Activated CD4-positive, alpha-beta memory T cell treated with anti-CD3 and anti-CD28 coated beads, Interleukin-2, amount 10 ng/mL, durations not matched to agents 7 days and 5 days (primary cell): ENCODE data around the gene CHKA. TPM values are rescaled to one million over a fixed set of nuclear protein-coding genes. Genes with fewer than 3 reads are reported as not detected.

Experiments
- CTCF ChIA-PET: fragments of 350-600 bp; sonication (Branson Sonifier 250); formaldehyde crosslinking; loops from one replicate; lab custom pipeline; 2021; ENCODE audit warnings: antibody characterized with exemption, inconsistent platforms; lab: Charles Lee
- POLR2A ChIA-PET: fragments of 350-600 bp; sonication (Branson Sonifier 250); formaldehyde crosslinking; loops from one replicate; lab custom pipeline; 2021; ENCODE audit warnings: antibody characterized with exemption; lab: Charles Lee
- DNase-seq: peaks from one replicate; pipeline ENCODE4 v3.0.0-alpha.2; 2020
- H3K27ac Mint-ChIP-seq: one replicate; pipeline ENCODE4 v1.8.0; 2021; ENCODE audit warnings: mild to moderate bottlenecking, mixed read lengths
- H3K27me3 Mint-ChIP-seq: one replicate; pipeline ENCODE4 v1.8.0; 2021; ENCODE audit warnings: mixed read lengths
- H3K36me3 Mint-ChIP-seq: one replicate; pipeline ENCODE4 v1.8.0; 2021; ENCODE audit warnings: low read depth, mixed read lengths
- H3K4me1 Mint-ChIP-seq: one replicate; pipeline ENCODE4 v1.8.0; 2021; ENCODE audit warnings: mixed read lengths
- H3K4me3 Mint-ChIP-seq: one replicate; pipeline ENCODE4 v1.8.0; 2021; ENCODE audit warnings: mild to moderate bottlenecking, mixed read lengths
- H3K9me3 Mint-ChIP-seq: one replicate; pipeline ENCODE4 v1.8.0; 2021; ENCODE audit warnings: mixed read lengths
- total RNA-seq, 2 experiments: library from RNA; stranded (reverse); gene quantifications; one replicate each; pipeline ENCODE4 v1.2.3, GENCODE V29; 2021

CHKA gene
- total RNA-seq, 2 experiments from 2014 or later, result 3.0 to 3.1 TPM

- H3K9me3 Mint-ChIP-seq, result no peaks in the 10 kb centered on the region
- no peak overlapping the region for H3K4me3 Mint-ChIP-seq
- H3K27ac Mint-ChIP-seq, result no peak overlapping the region
- ChIA-PET CTCF (interaction anchor here (0.7 to 0.8 kb wide), 2 partner anchors 12 kb away, joined by 3 to 6 read pairs; no protein-coding TSS in a partner anchor), POLR2A (interaction anchor here (0.7 kb wide), 1 partner anchor 16 kb away, joined by 3 read pairs; no protein-coding TSS in a partner anchor)
- DNase-seq, result no peak
- no peaks in the 10 kb centered on the region for H3K27me3 Mint-ChIP-seq
- no peaks in the 10 kb centered on the region for H3K36me3 Mint-ChIP-seq
- H3K4me1 Mint-ChIP-seq, result no peaks in the 10 kb centered on the region
Observed at GRCh38 chr11:68071281-68072048, 49.7 kb downstream of the CHKA start.

- POLR2A ChIA-PET, result no interaction called here
- no peaks in the 10 kb centered on the region for H3K27me3 Mint-ChIP-seq
- CTCF ChIA-PET, result interaction anchor here (0.7 kb wide), 1 partner anchor 19 kb away, joined by 3 read pairs; no protein-coding TSS in a partner anchor
- no peak overlapping the region for H3K4me3 Mint-ChIP-seq
- no peak overlapping the region for H3K27ac Mint-ChIP-seq
- no peak for DNase-seq
- no peaks in the 10 kb centered on the region for H3K9me3 Mint-ChIP-seq
- H3K36me3 Mint-ChIP-seq, result no peaks in the 10 kb centered on the region
- no peaks in the 10 kb centered on the region for H3K4me1 Mint-ChIP-seq
Observed at GRCh38 chr11:68067991-68068390, 53.2 kb downstream of the CHKA start.

GRCh38 chr11:68066742-68067141 is 54.4 kb downstream of the CHKA start:
- Mint-ChIP-seq H3K27ac (no peak overlapping the region), H3K9me3 (no peaks in the 10 kb centered on the region), H3K4me1 (no peaks in the 10 kb centered on the region), H3K4me3 (no peak overlapping the region), H3K36me3 (no peaks in the 10 kb centered on the region), H3K27me3 (no peaks in the 10 kb centered on the region)
- CTCF ChIA-PET, result interaction anchor here (0.6 kb wide), 1 partner anchor 338 kb away, joined by 6 read pairs; no protein-coding TSS in a partner anchor
- DNase-seq, result no peak
- POLR2A ChIA-PET, result no interaction called here

- no peaks in the 10 kb centered on the region for H3K27me3 Mint-ChIP-seq
- no peak overlapping the region for H3K27ac Mint-ChIP-seq
- no peaks in the 10 kb centered on the region for H3K4me1 Mint-ChIP-seq
- ChIA-PET CTCF (no interaction called here), POLR2A (interaction anchor here (2.1 kb wide), 1 partner anchor 11 kb away, joined by 6 read pairs; no protein-coding TSS in a partner anchor)
- H3K4me3 Mint-ChIP-seq, result no peak overlapping the region
- H3K36me3 Mint-ChIP-seq, result no peaks in the 10 kb centered on the region
- no peak for DNase-seq
- H3K9me3 Mint-ChIP-seq, result no peaks in the 10 kb centered on the region
Observed at GRCh38 chr11:68065841-68066240, 55.3 kb downstream of the CHKA start.

GRCh38 chr11:68064926-68065325 is 56.3 kb downstream of the CHKA start:
- POLR2A ChIA-PET, result interaction anchor here (2.1 kb wide), 1 partner anchor 10 kb away, joined by 6 read pairs; no protein-coding TSS in a partner anchor
- CTCF ChIA-PET, result interaction anchor here (0.6 kb wide), 2 partner anchors 23 to 42 kb away, joined by 3 read pairs; no protein-coding TSS in a partner anchor
- no peak overlapping the region for H3K27ac Mint-ChIP-seq
- no peak for DNase-seq
- no peaks in the 10 kb centered on the region for H3K4me1 Mint-ChIP-seq
- H3K9me3 Mint-ChIP-seq, result no peaks in the 10 kb centered on the region
- H3K36me3 Mint-ChIP-seq, result peaks cover 2% of the 10 kb centered on the region
- no peak overlapping the region for H3K4me3 Mint-ChIP-seq
- H3K27me3 Mint-ChIP-seq, result no peaks in the 10 kb centered on the region

- no peak for DNase-seq
- H3K36me3 Mint-ChIP-seq, result peaks cover 2% of the 10 kb centered on the region
- no peak overlapping the region for H3K27ac Mint-ChIP-seq
- no peak overlapping the region for H3K4me3 Mint-ChIP-seq
- H3K9me3 Mint-ChIP-seq, result no peaks in the 10 kb centered on the region
- H3K27me3 Mint-ChIP-seq, result no peaks in the 10 kb centered on the region
- CTCF ChIA-PET, result no interaction called here
- no peaks in the 10 kb centered on the region for H3K4me1 Mint-ChIP-seq
- POLR2A ChIA-PET, result no interaction called here
Observed at GRCh38 chr11:68061508-68061907, 59.7 kb downstream of the CHKA start.

GRCh38 chr11:68057807-68058206 is 63.4 kb downstream of the CHKA start:
- DNase-seq, result no peak
- POLR2A ChIA-PET, result no interaction called here

GRCh38 chr11:68056317-68057285 is 64.6 kb downstream of the CHKA start:
- CTCF ChIA-PET, result no interaction called here
- Mint-ChIP-seq H3K9me3 (no peaks in the 10 kb centered on the region), H3K4me3 (no peak overlapping the region), H3K27ac (no peak overlapping the region), H3K36me3 (peaks cover 13% of the 10 kb centered on the region), H3K27me3 (no peaks in the 10 kb centered on the region), H3K4me1 (no peaks in the 10 kb centered on the region)
- POLR2A ChIA-PET, result interaction anchor here (0.7 kb wide), 1 partner anchor 150 kb away, joined by 3 read pairs; no protein-coding TSS in a partner anchor
- DNase-seq, result no peak

More at GRCh38 chr11:68057807-68058206, 63.4 kb downstream of the CHKA start:
- H3K4me1 Mint-ChIP-seq, result no peaks in the 10 kb centered on the region
- H3K27ac Mint-ChIP-seq, result no peak overlapping the region
- H3K9me3 Mint-ChIP-seq, result no peaks in the 10 kb centered on the region
- H3K4me3 Mint-ChIP-seq, result no peak overlapping the region
- no peaks in the 10 kb centered on the region for H3K27me3 Mint-ChIP-seq
- H3K36me3 Mint-ChIP-seq, result peaks cover 4% of the 10 kb centered on the region
- CTCF ChIA-PET, result no interaction called here

GRCh38 chr11:68053981-68054812 is 67.0 kb downstream of the CHKA start:
- no peaks in the 10 kb centered on the region for H3K27me3 Mint-ChIP-seq
- no peaks in the 10 kb centered on the region for H3K9me3 Mint-ChIP-seq
- H3K4me3 Mint-ChIP-seq, result no peak overlapping the region
- DNase-seq, result no peak
- CTCF ChIA-PET, result no interaction called here
- H3K4me1 Mint-ChIP-seq, result no peaks in the 10 kb centered on the region
- H3K36me3 Mint-ChIP-seq, result peaks cover 22% of the 10 kb centered on the region
- H3K27ac Mint-ChIP-seq, result no peak overlapping the region
- POLR2A ChIA-PET, result interaction anchor here (1.3 to 2.2 kb wide), 3 partner anchors 11 to 16 kb away, joined by 6 to 8 read pairs (median 6); partner anchors contain the start of gene TCIRG1

- no peak overlapping the region for H3K27ac Mint-ChIP-seq
- peaks cover 28% of the 10 kb centered on the region for H3K36me3 Mint-ChIP-seq
- H3K4me3 Mint-ChIP-seq, result no peak overlapping the region
- CTCF ChIA-PET, result no interaction called here
- no peaks in the 10 kb centered on the region for H3K4me1 Mint-ChIP-seq
- no peaks in the 10 kb centered on the region for H3K9me3 Mint-ChIP-seq
- no peaks in the 10 kb centered on the region for H3K27me3 Mint-ChIP-seq
- POLR2A ChIA-PET, result interaction anchor here (1.9 to 2.2 kb wide), 2 partner anchors 12 to 15 kb away, joined by 6 to 8 read pairs; partner anchors contain the start of gene TCIRG1
- no peak for DNase-seq
Observed at GRCh38 chr11:68053117-68053516, 68.1 kb downstream of the CHKA start.

GRCh38 chr11:68052137-68052873 is 68.9 kb downstream of the CHKA start:
- POLR2A ChIA-PET, result interaction anchor here (1.9 to 2.2 kb wide), 2 partner anchors 11 to 14 kb away, joined by 6 to 8 read pairs; partner anchors contain the start of gene TCIRG1
- CTCF ChIA-PET, result no interaction called here
- no peak overlapping the region for H3K27ac Mint-ChIP-seq
- no peaks in the 10 kb centered on the region for H3K9me3 Mint-ChIP-seq
- H3K4me3 Mint-ChIP-seq, result no peak overlapping the region
- H3K36me3 Mint-ChIP-seq, result peaks cover 30% of the 10 kb centered on the region
- DNase-seq, result no peak
- H3K27me3 Mint-ChIP-seq, result no peaks in the 10 kb centered on the region
- no peaks in the 10 kb centered on the region for H3K4me1 Mint-ChIP-seq
